Activated CD8-positive, alpha-beta memory T cell treated with anti-CD3 and anti-CD28 coated beads, Interleukin-2, amount 50 U/mL, for 4 hours (primary cell): ENCODE data around the gene ERCC5.

Experiments
- DNase-seq: peaks from one replicate; pipeline ENCODE4 v3.0.0-alpha.2; 2020

The ERCC5 gene

GRCh38 chr13:102897371-102898138, 51.7 kb downstream of the ERCC5 start:
- DNase-seq = no peak

GRCh38 chr13:102900193-102900608, 54.4 kb downstream of the ERCC5 start:
- no peak for DNase-seq

GRCh38 chr13:102901056-102901455, 55.2 kb downstream of the ERCC5 start:
- no peak for DNase-seq

GRCh38 chr13:102901615-102902305, 55.9 kb downstream of the ERCC5 start:
- DNase-seq = no peak

GRCh38 chr13:102902789-102903347, 57.0 kb downstream of the ERCC5 start:
- no peak for DNase-seq

- no peak for DNase-seq
Observed at GRCh38 chr13:102903659-102904407, 58.0 kb downstream of the ERCC5 start.

DNA sequence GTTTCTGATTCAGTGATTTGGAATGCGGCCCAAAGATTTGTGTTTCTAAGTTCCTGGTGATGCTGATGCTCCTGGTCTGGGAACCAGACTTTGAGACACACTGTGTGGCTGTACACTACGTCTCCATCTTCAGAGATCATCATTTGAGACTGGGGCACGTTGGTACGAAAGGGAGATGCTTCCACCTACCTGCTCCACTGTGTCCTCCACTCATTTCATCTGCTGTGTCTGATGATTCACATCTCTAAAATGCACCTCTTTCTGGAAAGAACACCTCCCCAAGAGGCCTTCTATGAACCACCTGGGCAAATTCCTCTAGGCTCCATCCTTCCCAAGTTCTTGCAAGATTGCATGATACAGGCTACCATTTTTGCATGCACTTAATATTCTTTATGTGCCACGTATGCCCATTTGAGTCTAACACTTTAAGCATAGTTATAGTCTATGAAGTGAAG, 58.6 kb downstream of the ERCC5 start:
- DNase-seq = no peak

GRCh38 chr13:102905905-102906771, 60.3 kb downstream of the ERCC5 start:
- DNase-seq = no peak

GRCh38 chr13:102907016-102907756, 61.4 kb downstream of the ERCC5 start:
- no peak for DNase-seq

DNA sequence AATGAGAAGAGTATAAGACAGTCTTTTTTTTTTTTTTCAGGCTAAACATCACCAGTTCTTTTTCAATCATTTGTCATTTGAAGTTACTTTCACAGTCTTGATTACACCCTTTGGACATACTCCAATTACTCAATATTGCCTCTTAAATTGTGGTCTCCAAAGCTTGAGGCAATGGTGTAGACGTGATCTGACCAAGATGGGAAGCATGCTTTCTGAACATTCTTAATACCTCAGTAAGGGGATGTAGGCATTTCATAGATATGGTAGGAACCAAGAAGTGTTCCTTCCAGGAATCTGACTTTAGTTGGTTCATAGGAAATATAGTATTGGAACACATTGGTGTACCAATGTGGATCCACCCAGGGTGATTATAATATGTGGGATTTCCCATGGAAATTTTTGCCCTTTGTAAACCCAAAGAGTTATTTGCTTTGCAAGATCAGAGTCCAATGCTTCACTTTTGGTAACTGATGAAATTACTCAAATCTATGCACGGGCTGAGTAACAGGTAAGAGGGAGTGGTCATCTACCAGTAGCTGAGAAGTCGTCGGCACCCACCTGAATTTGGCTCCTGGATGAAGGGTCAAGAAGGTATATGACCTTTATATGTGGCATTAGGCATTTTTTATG, 62.2 kb downstream of the ERCC5 start:
- no peak for DNase-seq

GRCh38 chr13:102909971-102910370, 64.1 kb downstream of the ERCC5 start:
- DNase-seq = no peak

- no peak for DNase-seq
Observed at GRCh38 chr13:102911336-102911735, 65.5 kb downstream of the ERCC5 start.

GRCh38 chr13:102912599-102912998, 66.8 kb downstream of the ERCC5 start:
- no peak for DNase-seq

GRCh38 chr13:102913914-102914313, 68.1 kb downstream of the ERCC5 start:
- no peak for DNase-seq

DNA sequence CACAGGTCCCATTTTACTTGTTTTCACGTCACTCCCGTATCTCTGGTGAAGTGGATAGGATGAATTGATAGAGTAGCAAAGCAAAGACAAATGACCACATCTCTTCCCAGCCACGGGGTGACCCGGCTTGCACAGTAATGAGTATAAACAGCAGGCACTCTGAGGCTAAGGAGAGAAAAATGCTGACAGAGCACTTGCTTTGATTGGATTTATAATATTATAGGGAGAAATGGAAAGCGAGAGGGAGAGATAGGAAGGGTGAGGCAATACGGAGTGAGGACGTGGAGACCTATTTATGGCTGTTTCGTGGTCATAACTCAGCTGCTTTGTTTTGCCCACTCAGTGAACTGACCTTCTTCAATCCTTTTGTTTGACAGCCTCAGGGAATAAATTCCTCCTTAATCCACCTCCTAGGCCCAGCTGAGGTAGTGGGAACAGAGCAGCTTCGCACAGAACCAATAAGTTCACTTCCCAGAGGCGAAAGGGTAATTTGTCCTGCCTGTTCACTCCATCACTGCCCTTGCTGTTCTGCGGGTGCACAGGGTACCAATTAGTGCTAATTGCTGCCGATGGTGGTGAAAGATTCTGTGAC, 68.6 kb downstream of the ERCC5 start:
- no peak for DNase-seq

DNA sequence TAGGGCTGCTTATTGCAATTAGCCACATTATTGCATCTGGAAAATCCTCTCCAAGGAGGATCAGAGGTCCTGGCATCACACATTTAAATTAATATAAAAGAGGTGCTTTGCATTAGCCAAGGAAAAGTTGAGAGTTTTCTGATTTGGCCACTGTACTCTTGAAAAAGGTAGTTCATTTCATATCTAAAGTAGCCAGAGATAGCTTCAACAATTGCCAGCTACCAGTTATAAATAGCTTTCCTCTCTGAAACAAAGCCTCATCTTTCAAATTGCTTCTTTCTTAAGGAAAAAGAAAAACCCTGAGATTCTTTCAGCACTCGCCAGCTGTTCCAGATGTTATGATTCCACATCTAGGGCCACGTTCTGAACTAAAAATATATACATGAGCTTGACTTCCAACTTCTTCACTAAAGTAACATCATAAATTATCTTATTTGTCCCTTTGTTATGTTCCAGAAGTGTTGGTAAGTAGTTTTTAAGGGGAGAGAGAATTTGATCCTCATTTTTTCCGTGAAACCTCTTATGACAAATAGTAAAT, 69.6 kb downstream of the ERCC5 start:
- DNase-seq = no peak

GRCh38 chr13:102917019-102917418, 71.2 kb downstream of the ERCC5 start:
- DNase-seq = no peak

- no peak for DNase-seq
Observed at GRCh38 chr13:102922184-102922583, 76.4 kb downstream of the ERCC5 start.
